ENCODE measurements around the gene SMG6.

Gene SMG6

DNA sequence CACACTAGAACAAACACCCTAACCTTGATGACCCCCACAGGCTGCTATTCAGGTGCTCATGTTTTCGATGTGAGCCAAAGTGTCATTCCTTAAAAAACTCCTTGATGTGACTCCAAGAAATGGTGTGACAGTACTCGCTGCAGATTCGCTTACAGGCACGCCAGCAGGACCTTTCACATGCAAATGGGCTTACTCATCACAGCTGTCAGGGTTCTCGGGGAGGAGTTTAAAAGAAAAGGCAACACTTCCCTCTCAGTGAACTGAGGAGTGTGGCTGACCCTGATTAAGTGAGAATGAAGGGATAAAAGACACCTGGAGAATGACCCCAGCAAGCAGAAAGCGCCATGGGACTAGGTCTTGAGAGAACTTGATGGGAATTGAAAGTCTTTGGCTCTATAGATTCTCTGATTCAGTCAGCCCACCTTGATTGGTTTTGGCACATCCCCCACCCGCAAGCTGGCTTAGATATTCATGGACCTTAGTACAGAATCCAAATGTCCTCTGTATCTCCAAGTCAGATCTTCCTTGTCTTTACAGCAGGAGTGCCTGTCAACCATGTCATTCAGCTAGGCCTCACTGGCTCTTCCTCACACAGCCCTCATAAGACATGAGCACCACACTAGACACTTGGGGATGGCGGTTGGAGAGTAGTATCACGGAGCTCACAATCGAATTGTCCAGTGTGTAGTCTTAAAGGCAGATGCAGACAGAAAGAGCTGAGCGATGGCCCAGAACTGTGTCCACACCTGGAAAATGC is 166.1 kb downstream of the SMG6 start:
- no peak for DNase-seq

DNA sequence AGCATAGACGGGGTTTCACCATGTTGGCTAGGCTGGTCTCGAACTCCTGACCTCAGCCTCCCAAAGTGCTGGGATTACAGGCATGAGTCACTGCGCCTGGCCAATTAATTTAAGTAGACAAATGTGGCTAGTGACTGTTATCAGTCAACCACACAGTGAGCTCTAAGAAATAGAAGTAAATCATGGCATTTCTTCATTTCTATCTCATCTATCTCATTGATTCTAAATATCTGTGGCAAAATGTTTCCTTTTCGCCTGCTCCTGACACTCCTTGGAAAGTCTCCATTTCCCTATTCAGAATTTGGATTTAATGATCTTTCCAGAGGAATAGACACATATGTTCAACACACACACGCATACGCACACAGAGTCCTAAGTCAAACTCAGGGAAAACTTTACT is 167.3 kb downstream of the SMG6 start:
- no peak for DNase-seq

DNA sequence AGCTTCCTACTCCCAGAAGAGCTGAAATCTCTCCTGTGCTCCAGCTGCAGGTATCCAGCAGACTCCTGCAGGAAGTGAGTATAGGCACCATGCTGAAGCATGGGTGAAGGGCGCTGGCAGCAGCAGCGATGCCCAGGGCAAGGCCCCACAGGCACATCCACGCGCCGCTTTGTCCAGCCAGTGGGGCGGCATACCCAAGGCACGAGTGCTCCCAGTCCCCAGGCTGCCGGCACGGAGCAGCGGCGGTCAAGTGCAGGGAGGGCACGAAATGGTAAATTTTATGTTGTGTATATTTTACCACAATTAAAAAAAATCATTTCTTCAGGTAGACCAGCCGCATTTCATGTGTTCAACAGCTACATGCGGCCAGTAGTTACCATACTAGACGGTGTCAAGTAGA is 175.6 kb downstream of the SMG6 start:
- no peak for DNase-seq

GRCh38 chr17:2125013-2125535 is 178.5 kb downstream of the SMG6 start:
- DNase-seq = no peak

DNA sequence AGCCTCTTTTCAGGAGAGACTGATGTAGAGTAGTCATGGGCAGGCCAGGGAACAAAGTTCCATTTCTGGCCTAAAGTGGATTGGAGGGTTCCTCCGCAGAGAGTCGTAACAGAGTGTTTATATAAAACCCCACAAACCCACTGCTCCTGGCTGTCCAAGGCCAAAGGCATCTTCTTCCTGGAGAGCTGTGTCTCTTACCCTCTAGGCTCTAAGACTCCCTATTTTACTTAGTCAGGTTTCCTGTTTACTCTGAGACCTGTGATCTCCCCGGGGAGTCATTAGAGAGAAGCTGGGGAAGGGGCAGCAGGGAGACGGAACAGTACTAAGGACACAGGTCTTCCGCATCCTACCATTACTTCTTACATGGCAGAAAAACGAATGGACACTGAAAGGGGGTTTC is 179.2 kb downstream of the SMG6 start:
- no peak for DNase-seq

- DNase-seq = peak; percentile 12
Measured at GRCh38 chr17:2123375-2124251, 180.0 kb downstream of the SMG6 start.

GRCh38 chr17:2122641-2123302 is 180.8 kb downstream of the SMG6 start:
- DNase-seq = peak; percentile 5

DNA sequence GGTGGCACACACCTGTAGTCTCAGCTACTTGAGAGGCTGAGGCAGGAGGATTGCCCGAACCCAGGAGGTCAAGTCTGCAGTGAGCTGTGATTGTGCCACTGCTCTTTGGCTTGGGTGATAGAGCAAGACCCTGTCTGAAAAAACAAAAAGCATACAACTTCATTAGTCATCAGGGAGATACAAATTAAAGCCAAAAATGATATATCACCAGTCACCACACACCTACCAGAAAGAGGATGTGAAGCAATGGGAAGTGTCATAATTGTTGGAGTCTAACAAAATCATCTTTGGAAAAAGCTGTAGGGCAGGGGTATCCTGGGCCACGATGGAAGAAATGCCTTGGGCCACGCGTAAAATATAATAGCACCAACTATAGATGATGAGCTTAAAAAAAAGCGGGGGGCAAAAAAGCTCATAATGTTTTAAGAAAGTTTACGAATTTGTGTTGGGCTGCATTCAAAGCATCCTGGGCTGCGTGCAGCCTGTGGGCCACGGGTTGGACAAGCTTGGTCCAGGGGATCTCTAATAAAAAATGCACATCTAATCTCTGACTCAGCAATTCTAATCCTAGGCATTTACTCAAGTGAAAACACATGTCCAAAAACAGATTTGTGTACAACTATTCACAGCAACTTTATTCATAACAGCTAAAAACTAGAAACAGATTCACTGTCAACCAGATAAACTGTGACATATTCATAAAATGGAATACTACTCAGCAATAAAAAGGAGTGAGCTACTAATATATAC is 182.8 kb downstream of the SMG6 start:
- no peak for DNase-seq

GRCh38 chr17:2113279-2113622 is 190.3 kb downstream of the SMG6 start:
- no peak for DNase-seq

GRCh38 chr17:2111691-2112090 is 191.9 kb downstream of the SMG6 start:
- DNase-seq = no peak

GRCh38 chr17:2110436-2110835 is 193.1 kb downstream of the SMG6 start:
- DNase-seq = no peak

GRCh38 chr17:2108170-2108569 is 195.4 kb downstream of the SMG6 start:
- no peak for DNase-seq

- no peak for DNase-seq
Measured at GRCh38 chr17:2107506-2107905, 196.1 kb downstream of the SMG6 start.

GRCh38 chr17:2107050-2107449 is 196.5 kb downstream of the SMG6 start:
- no peak for DNase-seq

GRCh38 chr17:2106308-2106955 is 197.2 kb downstream of the SMG6 start:
- DNase-seq = no peak

DNA sequence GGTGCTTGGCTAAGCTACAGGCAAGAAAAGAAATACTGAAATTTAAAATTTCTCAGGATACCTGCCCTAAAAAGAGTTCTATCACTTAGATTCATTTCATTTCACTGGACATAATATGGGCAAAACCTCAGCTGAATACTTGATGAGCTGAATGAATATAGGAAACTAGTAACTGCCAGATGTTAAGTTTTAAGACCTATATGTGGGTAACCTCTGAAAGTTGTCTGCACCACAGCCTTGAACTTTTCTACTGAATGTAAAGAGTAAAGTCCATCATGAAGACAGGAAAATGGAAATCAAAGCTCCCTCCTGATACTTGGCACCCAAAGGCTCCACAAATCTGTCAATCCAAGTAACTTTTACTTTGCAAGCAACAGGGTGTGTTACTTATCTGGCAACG is 197.9 kb downstream of the SMG6 start:
- no peak for DNase-seq

DNA sequence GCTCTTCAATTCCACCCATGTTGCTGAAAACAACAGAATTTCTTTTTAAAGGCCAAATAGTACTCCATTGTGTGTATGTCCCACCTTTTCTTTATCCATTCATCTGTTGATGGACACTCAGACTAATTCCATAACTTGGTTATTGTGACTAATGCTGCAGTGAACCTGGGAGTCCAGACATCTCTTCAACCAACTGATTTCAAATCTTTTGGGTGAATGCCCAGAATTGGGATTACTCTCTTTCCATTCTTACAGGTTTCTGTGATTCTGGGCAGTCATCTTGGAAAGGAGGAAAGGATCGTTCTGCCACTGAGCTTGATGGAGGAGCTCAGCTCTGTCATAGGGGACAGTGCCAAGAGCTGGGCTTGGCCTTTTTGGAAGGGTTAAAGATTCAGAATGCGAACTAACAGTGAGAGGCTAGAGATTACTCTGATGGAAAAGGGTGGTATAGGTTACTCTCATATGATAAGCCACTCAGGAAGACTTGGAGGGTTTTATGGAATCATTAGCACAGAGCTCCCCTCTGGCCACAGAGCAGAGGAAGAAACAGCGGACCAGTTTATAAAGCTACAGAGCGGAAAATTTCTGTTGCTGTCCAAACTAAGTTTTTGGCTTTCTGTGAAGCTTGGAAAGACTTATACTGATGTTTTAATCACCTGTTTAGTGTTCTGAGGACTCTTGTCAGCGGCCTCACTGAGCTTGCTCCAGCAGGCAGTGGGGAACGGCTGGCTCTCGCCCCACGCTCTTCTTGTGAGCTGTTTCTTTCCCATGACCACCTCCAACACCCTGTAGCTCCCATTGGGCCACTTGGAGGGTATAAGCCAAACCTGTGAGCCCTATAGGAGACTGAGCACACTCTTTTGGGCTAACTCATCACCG is 200.4 kb downstream of the SMG6 start:
- DNase-seq = no peak

GRCh38 chr17:2101448-2102257 is 201.9 kb downstream of the SMG6 start:
- DNase-seq = no peak

DNA sequence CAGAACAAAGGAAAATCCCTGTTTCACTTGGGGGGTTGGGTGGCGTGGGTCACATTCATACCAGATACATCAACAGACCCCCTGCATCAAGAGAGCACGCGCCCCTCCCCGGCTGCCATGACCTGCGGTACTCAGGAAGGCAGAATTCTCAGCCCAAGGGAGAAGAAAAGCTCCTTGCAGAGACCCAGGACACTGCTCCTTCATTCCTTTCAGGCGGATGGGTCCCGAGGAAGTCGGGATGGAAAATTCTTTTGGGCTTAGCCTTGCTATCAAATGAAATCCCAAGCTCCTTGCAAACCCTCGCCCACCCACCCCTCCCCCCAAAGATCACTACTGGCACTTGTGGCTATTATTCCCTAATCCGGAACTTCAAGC is 208.1 kb downstream of the SMG6 start:
- DNase-seq = no peak

GRCh38 chr17:2094891-2095535 is 208.6 kb downstream of the SMG6 start:
- no peak for DNase-seq

Measured in RPMI8226 (cell line).